Ammon's horn (tissue), 1 donor: ENCODE measurements around the gene VPS37C.
"Not testable (repeated sequence)": the region's sequence is repeated elsewhere in the genome, so short reads cannot be mapped to it uniquely, and the experiment has no call there.

Experiments used
- DNase-seq: peaks from one replicate; pipeline ENCODE4 v3.0.0-alpha.2; 2016; ENCODE audit warnings: low spot score

VPS37C gene

DNA sequence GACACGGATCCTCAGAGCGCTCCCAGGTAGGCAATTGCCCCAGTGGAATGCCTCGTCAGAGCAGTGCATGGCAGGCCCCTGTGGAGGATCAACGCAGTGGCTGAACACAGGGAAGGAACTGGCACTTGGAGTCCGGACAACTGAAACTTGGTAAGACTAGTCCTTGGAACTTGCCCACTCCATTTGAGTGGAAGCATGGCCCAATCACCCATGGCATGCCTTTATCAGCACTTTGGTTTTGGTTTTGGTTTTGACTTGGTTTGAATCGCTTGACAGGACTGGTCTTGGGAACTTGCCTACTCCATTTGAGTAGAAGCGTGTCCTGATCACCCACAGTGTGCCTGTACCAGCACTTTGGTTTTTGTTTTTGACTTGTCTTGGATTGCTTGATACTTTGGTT is 67.1 kb downstream of the VPS37C start:
- DNase-seq, result not testable (repeated sequence)

DNA sequence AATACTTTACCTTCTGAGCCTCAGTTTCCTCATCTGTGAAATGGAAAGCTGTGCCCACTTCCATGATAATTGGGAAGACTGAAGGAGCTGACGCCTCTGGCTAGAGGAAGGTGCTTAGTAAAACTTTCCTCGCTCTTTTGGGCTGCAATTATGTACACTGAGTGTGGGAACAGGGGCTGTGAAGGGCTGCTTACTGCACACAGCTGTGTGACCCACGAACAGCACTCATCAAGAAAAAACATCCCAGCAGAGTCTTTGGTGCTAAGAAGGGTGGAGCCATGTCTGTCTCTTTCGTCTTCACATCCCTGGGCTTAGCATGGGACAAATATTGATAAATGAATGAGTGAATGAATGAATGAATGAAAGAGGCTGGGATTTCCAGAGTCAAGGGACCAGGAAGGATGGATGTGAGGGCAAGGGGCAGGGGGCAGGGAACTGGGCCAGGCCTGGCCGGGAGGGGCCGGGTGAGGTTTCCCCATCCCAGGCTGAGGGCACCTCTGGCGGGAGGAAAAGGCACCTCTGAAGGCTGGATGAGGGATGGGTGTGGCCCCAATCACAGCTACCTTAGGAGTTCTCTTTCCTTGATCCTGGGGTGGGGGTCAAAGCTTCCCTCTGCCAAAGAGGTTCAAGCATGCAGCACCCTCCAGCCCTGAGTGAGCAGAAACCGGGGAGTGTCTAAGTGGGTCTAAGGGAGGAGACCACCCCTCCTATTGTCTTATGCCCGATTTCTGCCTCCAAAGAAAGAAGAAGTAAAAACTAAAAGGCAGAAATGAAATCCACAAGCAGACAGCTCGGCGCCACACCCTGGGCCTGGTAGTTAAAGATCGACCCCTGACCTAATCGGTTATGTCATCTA is 68.1 kb downstream of the VPS37C start:
- DNase-seq, result no peak

DNA sequence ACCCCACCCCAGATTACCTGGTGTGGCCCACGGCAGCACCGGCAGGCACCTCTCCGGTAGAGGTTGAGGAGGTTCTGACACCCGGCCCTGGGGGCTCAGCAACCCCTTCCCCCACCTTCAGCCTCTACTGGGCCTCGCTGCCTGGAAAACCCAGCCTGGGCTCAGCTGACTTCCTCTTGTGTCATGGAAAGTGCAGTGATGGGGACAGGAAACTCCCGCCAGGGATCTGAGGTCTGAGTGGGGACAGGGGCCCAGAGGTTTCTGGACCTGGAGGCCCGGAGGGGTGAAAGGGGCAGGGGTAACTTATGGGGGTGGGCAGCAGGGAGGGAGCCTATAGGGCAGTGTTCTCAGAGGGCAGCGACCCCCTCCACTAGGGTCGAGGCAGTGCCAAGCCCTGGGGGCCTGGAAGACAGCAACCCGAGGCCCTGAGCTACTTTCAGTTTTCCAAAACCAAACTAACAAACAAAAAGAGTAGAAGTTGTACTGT is 68.9 kb downstream of the VPS37C start:
- no peak for DNase-seq

DNA sequence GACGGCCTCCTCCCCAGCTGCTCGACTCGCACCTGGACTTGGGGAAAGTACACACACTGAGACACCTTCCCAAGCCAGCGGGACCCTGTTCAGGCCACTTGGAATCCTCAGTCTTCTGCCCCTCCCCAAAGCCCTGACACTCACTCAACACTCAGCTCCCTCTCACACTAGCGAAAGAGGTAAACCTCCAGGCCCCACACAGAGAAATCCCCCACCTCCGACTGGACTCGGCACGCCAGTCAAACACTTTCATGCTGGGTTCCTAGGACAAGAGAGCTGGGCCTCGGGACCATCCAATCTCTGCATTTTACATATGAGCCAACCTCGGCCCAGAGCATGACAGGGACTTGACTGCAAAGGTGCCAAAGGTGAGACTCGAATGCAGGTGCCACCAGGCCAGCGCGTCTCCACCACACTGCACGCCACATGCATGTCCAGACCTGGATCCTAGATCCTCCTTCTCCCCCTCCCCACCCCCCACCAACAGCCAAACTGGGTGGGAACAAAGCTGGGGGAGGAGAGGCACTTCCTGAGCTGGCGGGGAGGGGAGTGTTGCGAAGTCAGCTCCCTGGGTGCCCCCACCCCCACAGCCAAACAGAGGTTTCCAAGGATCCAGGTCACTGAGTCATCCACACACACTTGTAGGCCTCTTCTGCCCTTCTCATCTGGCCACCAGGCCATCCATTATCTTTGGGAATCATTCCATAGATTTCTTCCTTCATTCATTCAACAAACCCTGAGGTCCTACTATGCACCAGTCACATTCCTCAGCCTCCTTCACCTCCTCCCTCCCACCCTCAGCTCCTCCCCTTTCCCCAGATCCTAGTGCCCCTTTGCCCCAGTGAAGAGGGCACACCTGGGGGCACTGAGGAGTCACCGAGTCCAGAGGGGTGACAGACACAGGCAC is 69.6 kb downstream of the VPS37C start:
- no peak for DNase-seq

DNA sequence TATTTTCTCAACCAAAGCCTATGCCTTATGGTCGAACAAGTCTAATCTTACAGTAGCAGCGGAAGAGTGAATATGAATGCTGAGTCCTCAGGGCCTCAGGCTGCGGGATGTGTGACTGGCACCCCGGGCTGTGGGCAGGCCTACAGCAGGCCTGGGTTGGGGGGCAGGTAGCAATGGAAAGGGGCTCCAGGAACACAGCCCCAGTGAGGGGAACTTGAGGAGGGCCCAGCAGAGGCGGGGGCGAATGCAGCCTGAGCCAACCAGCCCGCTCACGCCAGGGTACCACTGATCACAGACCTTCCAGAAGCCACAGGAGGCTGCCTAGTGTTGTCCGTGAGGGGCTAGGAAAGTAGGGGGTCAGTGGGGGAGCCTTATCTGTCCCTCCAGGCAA is 70.2 kb downstream of the VPS37C start:
- DNase-seq, result no peak

DNA sequence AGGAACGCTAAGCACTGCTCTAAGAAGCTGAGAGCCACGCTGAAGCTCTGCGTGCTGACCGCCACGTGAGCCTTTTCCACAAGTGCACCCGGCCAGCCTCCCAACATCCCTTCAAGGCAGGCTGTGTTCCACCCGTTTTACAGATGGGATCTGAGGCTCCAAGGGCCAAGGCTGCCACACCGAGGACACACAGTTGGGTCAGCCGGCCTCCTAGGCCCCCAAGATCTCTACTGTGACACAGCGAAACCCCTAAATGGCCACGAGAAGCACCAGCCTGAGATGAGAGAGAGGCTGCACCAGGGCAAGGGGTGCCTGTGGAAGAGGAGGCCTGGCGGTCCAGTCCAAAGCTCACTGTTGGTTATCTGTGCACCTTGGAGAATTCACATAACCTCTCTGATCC is 70.7 kb downstream of the VPS37C start:
- no peak for DNase-seq

DNA sequence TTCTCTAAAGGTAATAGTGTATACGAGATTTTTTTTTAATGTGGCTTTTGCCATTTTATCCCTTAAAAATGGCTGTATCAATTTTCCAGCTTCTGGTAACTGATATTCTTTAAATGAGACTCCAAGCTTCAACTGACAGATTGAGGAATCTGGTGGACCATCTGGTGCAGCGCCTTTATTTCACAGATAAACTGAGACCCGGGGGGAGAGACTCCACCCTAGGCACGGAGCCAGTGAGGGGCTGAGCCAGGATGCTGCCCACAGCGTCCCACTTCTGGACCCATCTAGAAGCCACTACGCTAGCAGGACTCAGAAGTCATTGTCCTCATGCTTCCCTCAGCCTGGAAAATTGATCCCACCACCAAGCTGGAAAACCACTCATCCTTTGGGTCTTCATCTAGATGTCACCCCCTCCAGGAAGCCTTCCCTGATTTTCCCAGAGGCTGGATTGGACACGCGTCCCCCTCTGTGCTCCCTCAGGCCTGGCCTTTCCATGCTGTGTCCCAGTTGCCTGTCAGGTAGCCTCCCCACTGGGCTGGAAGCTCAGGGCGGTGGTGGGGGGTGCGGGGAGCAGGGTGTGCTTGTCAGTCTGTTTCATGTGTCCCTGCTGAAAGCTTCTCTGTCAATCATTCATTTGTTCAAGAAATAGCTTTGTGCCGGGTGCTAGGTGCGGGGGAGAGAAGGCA is 71.3 kb downstream of the VPS37C start:
- no peak for DNase-seq

DNA sequence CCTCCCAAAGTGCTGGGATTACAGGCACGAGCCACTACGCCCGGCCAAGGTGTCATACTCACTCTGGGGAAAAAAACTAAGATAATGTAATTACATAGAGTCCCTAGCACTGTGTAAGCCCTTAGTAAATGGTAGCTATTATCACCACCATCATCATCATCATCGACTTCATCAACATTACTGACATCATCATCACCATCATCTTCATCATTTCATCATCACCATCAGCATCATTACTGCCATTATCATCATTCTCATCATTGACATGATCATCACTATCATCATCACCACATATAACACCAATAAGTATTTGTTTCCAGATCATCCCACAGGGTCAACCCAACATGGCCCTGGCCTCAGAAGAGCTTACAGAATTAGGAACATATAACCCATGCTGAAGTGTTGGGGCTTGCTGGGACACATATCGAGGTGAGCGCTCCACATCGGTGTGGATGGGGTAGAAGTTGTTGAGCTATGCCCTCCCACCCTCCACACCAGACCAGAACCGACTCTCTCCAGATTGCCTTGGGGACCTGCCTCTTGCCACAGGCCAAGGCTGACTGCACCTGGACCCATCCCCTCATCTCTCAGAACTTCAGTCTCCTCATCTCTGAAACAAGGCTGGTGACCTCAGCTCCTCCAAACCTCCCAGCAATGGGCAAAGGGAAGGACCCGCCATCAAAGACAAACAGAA is 73.7 kb downstream of the VPS37C start:
- no peak for DNase-seq

DNA sequence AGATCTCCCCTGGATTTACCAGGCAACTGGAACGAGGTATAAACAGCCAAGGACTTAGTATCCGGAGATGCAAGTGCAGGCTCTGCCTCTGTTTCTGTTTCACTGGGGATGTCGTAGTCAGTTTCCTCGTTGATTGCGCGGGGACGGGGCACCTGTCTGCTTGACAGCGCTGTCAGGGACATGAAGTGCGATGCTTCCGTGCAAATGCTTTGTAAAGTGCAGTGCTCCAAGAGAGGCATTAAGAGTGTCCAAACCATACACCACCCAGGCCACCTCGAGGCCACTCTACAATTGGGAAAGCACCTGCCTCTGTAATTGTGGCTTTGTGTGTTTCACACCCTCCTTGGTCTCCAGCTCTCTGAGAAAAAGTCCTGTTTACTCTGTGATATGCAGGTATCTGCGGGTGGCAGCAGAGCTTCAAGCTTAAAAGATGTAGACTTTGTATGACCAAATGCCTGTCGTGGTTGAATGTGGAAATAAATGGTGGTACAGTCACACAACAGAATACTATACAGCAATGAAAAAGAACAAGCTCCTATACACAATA is 77.6 kb downstream of the VPS37C start:
- no peak for DNase-seq

DNA sequence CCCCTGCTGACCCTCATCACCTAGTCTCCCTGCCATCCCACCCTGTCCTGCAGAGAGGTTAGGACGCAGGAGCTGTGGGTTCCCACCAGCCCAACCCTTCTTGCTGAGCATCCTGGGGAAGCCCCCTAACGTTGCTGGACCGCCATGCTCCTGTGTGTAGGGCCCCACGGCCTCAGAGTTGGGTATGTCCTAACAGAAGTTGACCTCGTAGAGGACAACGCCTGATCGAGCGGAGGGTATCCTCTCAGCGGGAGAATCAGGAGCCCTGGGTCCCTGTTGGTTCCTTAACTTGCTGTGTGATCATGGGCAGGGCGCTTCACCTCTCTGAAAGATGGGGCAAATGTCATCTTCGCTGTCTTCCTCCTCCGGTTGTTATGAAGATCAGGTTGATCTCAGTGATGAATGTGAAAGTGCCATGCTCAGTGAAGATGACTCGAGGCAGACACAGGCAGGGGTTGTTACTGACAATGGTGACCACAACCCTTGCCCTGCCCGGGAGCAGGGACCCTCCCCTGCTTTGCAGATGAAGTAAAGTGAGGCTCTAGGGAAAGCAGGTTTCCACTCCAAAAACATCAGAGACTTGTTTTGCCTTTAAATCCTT is 78.2 kb downstream of the VPS37C start:
- no peak for DNase-seq

DNA sequence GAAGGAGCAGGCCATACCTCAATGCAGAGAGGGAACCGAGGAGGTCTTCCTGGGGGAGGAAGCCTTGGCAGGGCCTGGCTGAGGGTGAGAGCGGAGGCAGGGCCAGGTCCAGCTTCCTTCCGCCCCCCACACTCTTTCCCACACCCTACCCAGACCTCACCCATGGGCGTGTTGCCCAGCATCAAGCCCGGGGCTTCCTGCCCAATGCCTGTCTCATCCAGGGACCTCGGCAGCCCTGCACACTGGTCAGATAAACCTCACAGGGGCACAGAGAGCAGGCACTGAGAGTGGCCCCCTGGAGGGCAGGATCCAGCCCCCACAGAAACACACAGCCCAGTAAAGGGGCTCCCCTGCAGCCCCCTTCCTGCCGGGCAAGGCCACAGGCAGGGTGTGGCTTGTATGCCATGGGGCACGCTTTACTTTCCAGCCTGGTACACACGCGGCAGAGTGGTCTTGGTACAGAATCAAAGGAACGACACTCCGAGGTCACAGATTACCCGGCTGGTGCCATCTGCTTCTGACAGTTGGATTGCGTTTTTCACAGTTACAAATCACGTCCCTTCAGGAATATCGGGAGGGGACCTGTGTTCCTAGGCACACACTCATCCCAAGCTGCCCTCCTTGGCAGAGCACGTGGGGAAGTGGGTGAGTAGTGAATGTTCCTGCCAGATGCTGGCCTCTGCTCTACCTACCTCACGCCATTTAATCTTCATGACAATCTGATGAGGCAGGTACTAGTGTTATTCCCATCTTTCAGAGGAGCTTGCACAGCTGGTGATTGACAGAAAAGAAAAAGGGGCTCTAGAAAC is 79.0 kb downstream of the VPS37C start:
- no peak for DNase-seq

DNA sequence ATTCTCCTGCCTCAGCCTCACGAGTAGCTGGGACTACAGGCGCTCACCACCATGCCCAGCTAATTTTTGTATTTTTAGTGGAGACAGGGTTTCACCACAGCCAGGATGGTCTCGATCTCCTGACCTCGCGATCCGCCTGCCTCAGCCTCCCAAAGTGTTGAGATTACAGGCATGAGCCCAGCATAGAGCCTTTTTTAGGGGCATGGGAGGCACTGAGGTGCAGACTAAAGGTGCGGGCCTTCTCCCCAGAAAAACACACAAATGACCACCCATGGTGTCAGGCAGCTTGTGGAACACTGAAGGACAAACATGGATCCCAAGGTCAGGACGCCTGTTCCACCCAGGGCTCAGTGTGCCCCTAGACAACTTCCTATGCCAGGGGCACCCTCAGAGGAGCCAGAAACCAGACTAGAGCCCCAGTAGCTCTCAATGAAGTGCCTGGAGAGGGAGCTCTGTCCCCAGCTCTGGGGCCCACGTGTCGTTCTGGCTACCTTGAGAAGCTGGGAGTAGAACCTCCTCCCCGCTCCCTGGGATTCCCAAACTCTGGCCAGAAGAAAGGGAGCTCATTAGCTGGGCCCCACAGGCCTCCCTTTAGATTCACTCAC is 80.1 kb downstream of the VPS37C start:
- no peak for DNase-seq

DNA sequence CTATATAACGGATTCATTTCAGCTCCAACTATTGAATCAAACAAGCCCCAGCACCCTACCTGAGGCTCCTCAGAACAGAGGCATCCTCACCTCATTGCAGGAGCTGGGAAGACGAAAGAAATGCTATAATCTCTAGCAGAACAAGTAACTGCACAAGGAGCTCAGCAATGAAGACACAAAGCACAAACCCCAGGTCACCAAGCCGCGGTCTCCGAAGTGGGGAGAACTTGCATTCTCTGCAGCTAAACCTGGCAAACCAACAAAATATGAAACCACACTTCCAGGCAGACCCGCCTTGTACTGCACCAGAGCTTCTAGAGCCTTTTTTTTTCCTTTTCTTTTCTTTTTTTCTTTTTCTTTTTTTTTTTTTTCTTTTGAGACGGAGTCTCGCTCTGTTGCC is 80.7 kb downstream of the VPS37C start:
- DNase-seq, result no peak
